ENCODE data around the gene ATP5PB. TPM values are rescaled to one million over a fixed set of nuclear protein-coding genes. Genes with fewer than 3 reads are reported as not detected.

The ATP5PB gene
- total RNA-seq, 1 donor from 2014 or later: 157 TPM

- intact Hi-C loops (cut with DNase I): loop anchor here (10.0 kb wide), 1 partner anchor 275 kb away; no protein-coding TSS in a partner anchor
- Histone ChIP-seq H3K27ac (peak overlapping the region; percentile 70), H3K4me3 (no peak overlapping the region), H3K4me1 (peaks cover 16% of the 10 kb centered on the region), H3K27me3 (ENCODE audit: low read depth) (no peaks in the 10 kb centered on the region), H3K36me3 (no peaks in the 10 kb centered on the region), H3K9me3 (no peaks in the 10 kb centered on the region)
- DNase-seq (no peak), ATAC-seq (peak; percentile 80)
- no peak for TF ChIP-seq CTCF (IDR thresholded peaks at IDR 0.05)
These were observed 40.3 kb downstream of the ATP5PB start for GRCh38 chr1:111489604-111490003.

- H3K4me1 ChIP-seq: peaks cover 16% of the 10 kb centered on the region
- no peak overlapping the region for H3K4me3 ChIP-seq
- intact Hi-C loops (cut with DNase I): no loop called here
- H3K27me3 ChIP-seq (ENCODE audit: low read depth): no peaks in the 10 kb centered on the region
- DNase-seq (no peak), ATAC-seq (no peak)
- no peaks in the 10 kb centered on the region for H3K9me3 ChIP-seq
- H3K27ac ChIP-seq: peak overlapping the region; percentile 70
- no peaks in the 10 kb centered on the region for H3K36me3 ChIP-seq
- TF ChIP-seq CTCF (IDR thresholded peaks at IDR 0.05): no peak
These were observed 41.0 kb downstream of the ATP5PB start for GRCh38 chr1:111490220-111490619.

- Histone ChIP-seq H3K36me3 (no peaks in the 10 kb centered on the region), H3K4me3 (no peak overlapping the region), H3K9me3 (no peaks in the 10 kb centered on the region), H3K27me3 (ENCODE audit: low read depth) (no peaks in the 10 kb centered on the region), H3K4me1 (peaks cover 16% of the 10 kb centered on the region), H3K27ac (peak overlapping the region; percentile 70)
- intact Hi-C loops (cut with DNase I): no loop called here
- DNase-seq (no peak), ATAC-seq (no peak)
- TF ChIP-seq CTCF (IDR thresholded peaks at IDR 0.05): no peak
These were observed 41.8 kb downstream of the ATP5PB start for GRCh38 chr1:111491070-111491469.

GRCh38 chr1:111496398-111496797, 47.1 kb downstream of the ATP5PB start:
- Histone ChIP-seq H3K9me3 (no peaks in the 10 kb centered on the region), H3K4me3 (no peak overlapping the region), H3K27ac (no peak overlapping the region), H3K27me3 (ENCODE audit: low read depth) (no peaks in the 10 kb centered on the region), H3K36me3 (no peaks in the 10 kb centered on the region), H3K4me1 (no peaks in the 10 kb centered on the region)
- no peak for ATAC-seq
- DNase-seq: no peak
- no peak for TF ChIP-seq CTCF (IDR thresholded peaks at IDR 0.05)
- intact Hi-C loops (cut with DNase I): no loop called here

GRCh38 chr1:111497592-111497991, 48.3 kb downstream of the ATP5PB start:
- no peaks in the 10 kb centered on the region for H3K36me3 ChIP-seq
- H3K4me1 ChIP-seq: no peaks in the 10 kb centered on the region
- H3K4me3 ChIP-seq: no peak overlapping the region
- intact Hi-C loops (cut with DNase I): no loop called here
- ATAC-seq (no peak), DNase-seq (no peak)
- no peaks in the 10 kb centered on the region for H3K27me3 ChIP-seq (ENCODE audit: low read depth)
- TF ChIP-seq CTCF (IDR thresholded peaks at IDR 0.05): no peak
- H3K27ac ChIP-seq: no peak overlapping the region
- no peaks in the 10 kb centered on the region for H3K9me3 ChIP-seq

Measured in lower lobe of right lung (tissue), 2 donors.